ENCODE measurements around the gene SCUBE3.

Gene SCUBE3

GRCh38 chr6:35202066-35202546 is 11.7 kb upstream of the SCUBE3 start:
- no peak overlapping the region for H3K4me2 ChIP-seq (ENCODE audit: low read length)
- H2AFZ ChIP-seq (ENCODE audit: low read length): no peak overlapping the region
- no peaks in the 10 kb centered on the region for H3K9me2 ChIP-seq (ENCODE audit: low read depth, low read length)
- no peaks in the 10 kb centered on the region for H3K9me3 ChIP-seq (ENCODE audit: low read length)
- H3K36me3 ChIP-seq (ENCODE audit: insufficient read depth, low read length): no peaks in the 10 kb centered on the region
- peaks cover 8% of the 10 kb centered on the region; the same call in 1 of the 2 replicates for H3K27me3 ChIP-seq (ENCODE audit: insufficient read depth, low read length)
- no peak overlapping the region for H3K9ac ChIP-seq (ENCODE audit: low read length)
- H4K20me1 ChIP-seq (ENCODE audit: insufficient read depth, low read length): no peaks in the 10 kb centered on the region
- no peaks in the 10 kb centered on the region for H3F3A ChIP-seq (ENCODE audit: insufficient read depth, low read length)
- TF ChIP-seq CTCF (IDR thresholded peaks at IDR 0.05; ENCODE audit: low read length) (no peak), EZH2 (IDR thresholded peaks at IDR 0.05; ENCODE audit: borderline replicate concordance, low read length) (no peak)
- no peak overlapping the region for H3K27ac ChIP-seq (ENCODE audit: low read depth, low read length, poor library complexity, severe bottlenecking)
- H3K4me3 ChIP-seq (ENCODE audit: low read depth, low read length, poor library complexity, severe bottlenecking): no peak overlapping the region
- H3K79me2 ChIP-seq (ENCODE audit: insufficient read depth, low read length): no peaks in the 10 kb centered on the region
- H3K4me1 ChIP-seq (ENCODE audit: insufficient read depth, low read length, severe bottlenecking): no peaks in the 10 kb centered on the region

GRCh38 chr6:35203152-35203670 is 10.5 kb upstream of the SCUBE3 start:
- Histone ChIP-seq H3K27me3 (ENCODE audit: insufficient read depth, low read length) (peaks cover 8% of the 10 kb centered on the region; the same call in 1 of the 2 replicates), H3K9ac (ENCODE audit: low read length) (no peak overlapping the region), H3K9me2 (ENCODE audit: low read depth, low read length) (no peaks in the 10 kb centered on the region), H3K4me1 (ENCODE audit: insufficient read depth, low read length, severe bottlenecking) (no peaks in the 10 kb centered on the region), H3K4me3 (ENCODE audit: low read depth, low read length, poor library complexity, severe bottlenecking) (no peak overlapping the region), H3K9me3 (ENCODE audit: low read length) (no peaks in the 10 kb centered on the region), H3K4me2 (ENCODE audit: low read length) (no peak overlapping the region), H3F3A (ENCODE audit: insufficient read depth, low read length) (no peaks in the 10 kb centered on the region), H3K36me3 (ENCODE audit: insufficient read depth, low read length) (no peaks in the 10 kb centered on the region), H4K20me1 (ENCODE audit: insufficient read depth, low read length) (no peaks in the 10 kb centered on the region), H3K27ac (ENCODE audit: low read depth, low read length, poor library complexity, severe bottlenecking) (no peak overlapping the region), H2AFZ (ENCODE audit: low read length) (no peak overlapping the region), H3K79me2 (ENCODE audit: insufficient read depth, low read length) (no peaks in the 10 kb centered on the region)
- TF ChIP-seq CTCF (IDR thresholded peaks at IDR 0.05; ENCODE audit: low read length) (no peak), EZH2 (IDR thresholded peaks at IDR 0.05; ENCODE audit: borderline replicate concordance, low read length) (no peak)

- no peaks in the 10 kb centered on the region for H3F3A ChIP-seq (ENCODE audit: insufficient read depth, low read length)
- no peaks in the 10 kb centered on the region for H3K36me3 ChIP-seq (ENCODE audit: insufficient read depth, low read length)
- H3K79me2 ChIP-seq (ENCODE audit: insufficient read depth, low read length): no peaks in the 10 kb centered on the region
- H3K9ac ChIP-seq (ENCODE audit: low read length): no peak overlapping the region
- H3K4me2 ChIP-seq (ENCODE audit: low read length): no peak overlapping the region
- no peaks in the 10 kb centered on the region for H3K9me3 ChIP-seq (ENCODE audit: low read length)
- TF ChIP-seq EZH2 (IDR thresholded peaks at IDR 0.05; ENCODE audit: borderline replicate concordance, low read length) (no peak), CTCF (IDR thresholded peaks at IDR 0.05; ENCODE audit: low read length) (no peak)
- H3K9me2 ChIP-seq (ENCODE audit: low read depth, low read length): no peaks in the 10 kb centered on the region
- H3K27ac ChIP-seq (ENCODE audit: low read depth, low read length, poor library complexity, severe bottlenecking): no peak overlapping the region
- H3K4me3 ChIP-seq (ENCODE audit: low read depth, low read length, poor library complexity, severe bottlenecking): no peak overlapping the region
- no peaks in the 10 kb centered on the region for H4K20me1 ChIP-seq (ENCODE audit: insufficient read depth, low read length)
- H3K27me3 ChIP-seq (ENCODE audit: insufficient read depth, low read length): peaks cover 8% of the 10 kb centered on the region; the same call in 1 of the 2 replicates
- no peak overlapping the region for H2AFZ ChIP-seq (ENCODE audit: low read length)
- H3K4me1 ChIP-seq (ENCODE audit: insufficient read depth, low read length, severe bottlenecking): no peaks in the 10 kb centered on the region
Observed at GRCh38 chr6:35203680-35204079, 10.1 kb upstream of the SCUBE3 start.
